Right atrium auricular region (tissue), 2 donors: ENCODE measurements around the gene FSTL1. TPM values are rescaled to one million over a fixed set of nuclear protein-coding genes. Genes with fewer than 3 reads are reported as not detected.

Source experiments
- DNase-seq: peaks from one replicate; pipeline ENCODE4 v3.0.0-alpha.2; 2019; ENCODE audit warnings: low spot score
- H3K27ac ChIP-seq, 2 donors: fragments of 200-600 bp; sonication (generic); 1 replicate in 1 of 2; 2 replicates in 1 of 2; pipeline ENCODE4 v1.5.1; 2016 to 2019
- H3K27me3 ChIP-seq, 2 donors: fragments of 200-600 bp; sonication (generic); one replicate each; pipeline versions ENCODE4 v1.5.1 to v1.6.0; 2017 to 2019
- H3K36me3 ChIP-seq: fragments of 200-600 bp; sonication (generic); one replicate; pipeline ENCODE4 v1.5.1; 2016
- H3K4me1 ChIP-seq, 2 donors: fragments of 200-600 bp; sonication (generic); one replicate each; pipeline versions ENCODE4 v1.5.1 to v1.6.0; 2017 to 2019
- H3K4me3 ChIP-seq, 2 donors: fragments of 200-600 bp; sonication (generic); 1 replicate in 1 of 2; 2 replicates in 1 of 2; pipeline ENCODE4 v1.5.1; 2017 to 2019; ENCODE audit warnings: mild to moderate bottlenecking in 1 of 2, moderate library complexity in 1 of 2
- H3K9me3 ChIP-seq, 2 donors: fragments of 200-600 bp; sonication (generic); one replicate each; pipeline ENCODE4 v1.5.1; 2019
- total RNA-seq, 2 donors: library from RNA; depleted of rRNA; stranded (reverse); fragments of >200 nt; gene quantifications; one replicate each; pipeline ENCODE4 v1.1.0, GENCODE V29; 2016
- TF ChIP-seq, protein P1 (sequence below), 2 donors: fragments of 200-600 bp; sonication (generic); IDR thresholded peaks; one replicate each; pipeline ENCODE4 v1.5.1; 2019; ENCODE audit warnings: antibody characterized with exemption in 2 of 2

Gene FSTL1
- total RNA-seq, 2 donors from 2014 or later, result 327 to 380 TPM

DNA sequence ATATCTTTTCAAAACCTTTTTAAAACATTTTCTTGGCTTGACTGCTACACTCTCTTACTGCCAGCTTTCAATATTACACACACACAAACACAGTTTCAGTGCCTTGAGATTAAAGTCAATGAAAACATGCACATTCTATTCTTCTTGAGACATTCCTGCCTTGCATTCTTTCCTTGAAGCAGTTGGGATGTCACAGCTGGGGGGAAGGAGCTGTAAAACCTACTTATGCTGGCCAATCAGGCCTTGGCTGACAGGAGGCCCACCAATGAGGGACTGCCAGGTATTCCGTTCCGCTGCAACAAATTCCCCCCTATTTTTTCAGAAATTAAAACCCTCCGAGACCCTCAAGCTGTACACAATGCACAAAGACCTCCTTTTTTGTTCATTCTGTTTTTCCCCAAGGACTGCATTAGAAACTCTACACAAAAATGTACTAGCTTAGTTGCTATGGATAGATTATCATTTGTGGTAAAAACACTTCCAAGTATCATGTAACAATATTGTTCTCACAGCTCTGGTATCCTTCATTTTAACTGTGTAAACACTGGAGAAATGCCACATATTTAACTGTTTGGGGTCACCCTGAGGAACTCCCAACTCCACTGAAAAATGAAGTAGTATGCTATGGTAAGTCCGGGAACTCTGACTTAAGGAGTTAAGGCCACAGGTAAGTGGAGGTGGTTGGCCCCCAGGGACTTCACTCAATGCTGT is 18.5 kb downstream of the FSTL1 start:
- Histone ChIP-seq H3K4me1 (peaks cover 0 to 100% of the 10 kb centered on the region in 2 donors), H3K4me3 (no peak overlapping the region), H3K27ac (peak overlapping the region; percentile 54 to 61), H3K9me3 (no peaks in the 10 kb centered on the region), H3K27me3 (no peaks in the 10 kb centered on the region), H3K36me3 (peaks cover 61% of the 10 kb centered on the region)
- TF ChIP-seq, protein P1, sequence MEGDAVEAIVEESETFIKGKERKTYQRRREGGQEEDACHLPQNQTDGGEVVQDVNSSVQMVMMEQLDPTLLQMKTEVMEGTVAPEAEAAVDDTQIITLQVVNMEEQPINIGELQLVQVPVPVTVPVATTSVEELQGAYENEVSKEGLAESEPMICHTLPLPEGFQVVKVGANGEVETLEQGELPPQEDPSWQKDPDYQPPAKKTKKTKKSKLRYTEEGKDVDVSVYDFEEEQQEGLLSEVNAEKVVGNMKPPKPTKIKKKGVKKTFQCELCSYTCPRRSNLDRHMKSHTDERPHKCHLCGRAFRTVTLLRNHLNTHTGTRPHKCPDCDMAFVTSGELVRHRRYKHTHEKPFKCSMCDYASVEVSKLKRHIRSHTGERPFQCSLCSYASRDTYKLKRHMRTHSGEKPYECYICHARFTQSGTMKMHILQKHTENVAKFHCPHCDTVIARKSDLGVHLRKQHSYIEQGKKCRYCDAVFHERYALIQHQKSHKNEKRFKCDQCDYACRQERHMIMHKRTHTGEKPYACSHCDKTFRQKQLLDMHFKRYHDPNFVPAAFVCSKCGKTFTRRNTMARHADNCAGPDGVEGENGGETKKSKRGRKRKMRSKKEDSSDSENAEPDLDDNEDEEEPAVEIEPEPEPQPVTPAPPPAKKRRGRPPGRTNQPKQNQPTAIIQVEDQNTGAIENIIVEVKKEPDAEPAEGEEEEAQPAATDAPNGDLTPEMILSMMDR (IDR thresholded peaks at IDR 0.05), result no peak
- DNase-seq, result no peak

DNA sequence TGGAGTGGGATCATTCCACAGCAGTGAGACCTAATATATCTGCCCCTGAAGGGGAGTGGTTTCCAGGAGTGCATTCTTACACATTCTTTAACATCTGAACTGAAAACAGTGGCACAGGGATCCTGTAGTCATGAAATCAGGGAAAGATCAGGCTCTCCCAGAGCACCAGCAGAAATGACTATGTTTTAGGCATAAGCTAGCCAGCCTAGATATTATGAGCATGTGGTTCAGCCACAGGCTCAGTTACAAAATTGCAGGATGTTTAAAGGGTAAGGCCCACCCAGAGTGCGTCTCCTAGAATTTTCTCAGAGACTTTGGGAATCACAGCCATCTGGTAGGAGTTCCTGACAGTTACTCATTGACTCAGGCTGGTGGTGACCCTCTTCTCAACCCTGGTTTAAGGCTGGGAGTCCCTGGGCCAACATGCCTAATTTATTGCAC is 20.9 kb downstream of the FSTL1 start:
- Histone ChIP-seq H3K4me3 (no peak overlapping the region), H3K27ac (peak overlapping the region; percentile 54 to 94), H3K36me3 (peaks cover 64% of the 10 kb centered on the region), H3K4me1 (peaks cover 0 to 100% of the 10 kb centered on the region in 2 donors), H3K9me3 (no peaks in the 10 kb centered on the region), H3K27me3 (no peaks in the 10 kb centered on the region)
- TF ChIP-seq, protein P1 (IDR thresholded peaks at IDR 0.05), result no peak
- no peak for DNase-seq

DNA sequence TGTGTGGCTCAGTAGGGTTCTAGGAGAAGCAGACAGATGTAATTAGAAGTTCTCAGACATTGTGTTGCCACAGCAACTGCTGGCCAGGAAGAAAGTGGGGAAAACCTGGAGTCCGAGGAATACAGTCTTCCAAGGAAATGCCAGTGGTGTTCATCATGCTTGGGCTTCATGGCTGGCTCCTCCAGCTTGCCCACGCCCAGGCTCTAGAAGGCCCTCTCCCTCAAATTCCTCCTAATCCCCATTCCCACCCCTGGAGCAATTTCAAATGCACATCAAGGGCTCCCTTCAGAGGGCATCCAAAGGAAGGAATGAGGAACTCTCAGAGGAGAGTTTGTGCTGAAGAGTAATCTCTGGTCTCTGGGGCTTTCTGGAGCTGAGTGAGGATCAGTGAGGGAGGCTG is 21.9 kb downstream of the FSTL1 start:
- TF ChIP-seq, protein P1 (IDR thresholded peaks at IDR 0.05), result no peak
- Histone ChIP-seq H3K4me3 (no peak overlapping the region), H3K4me1 (peaks cover 0 to 100% of the 10 kb centered on the region in 2 donors), H3K36me3 (peaks cover 54% of the 10 kb centered on the region), H3K27ac (peak overlapping the region; percentile 54 to 94), H3K9me3 (no peaks in the 10 kb centered on the region), H3K27me3 (no peaks in the 10 kb centered on the region)
- no peak for DNase-seq

DNA sequence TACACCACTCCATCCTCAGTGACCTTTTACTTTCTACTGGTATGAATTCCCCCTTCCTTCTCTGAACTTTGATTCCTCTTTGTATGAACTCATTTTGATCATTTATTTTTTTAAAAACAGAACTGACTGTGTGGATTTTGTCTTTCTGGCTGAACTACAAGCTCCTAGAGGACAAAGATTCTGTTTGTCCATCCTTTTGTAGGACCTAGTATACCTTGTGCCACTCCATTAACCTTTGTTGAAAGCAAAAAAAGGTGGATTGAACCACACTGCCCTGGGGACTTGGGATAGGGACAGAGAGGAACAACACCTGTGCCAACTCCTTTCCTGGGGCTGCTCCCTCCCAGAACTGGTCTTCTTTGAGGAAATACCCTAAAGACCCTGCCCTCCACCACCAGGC is 23.6 kb downstream of the FSTL1 start:
- H3K36me3 ChIP-seq, result peaks cover 46% of the 10 kb centered on the region
- H3K27ac ChIP-seq, result peak overlapping the region; percentile 84 to 94
- no peak for DNase-seq
- no peak overlapping the region for H3K4me3 ChIP-seq
- TF ChIP-seq, protein P1 (IDR thresholded peaks at IDR 0.05), result no peak
- no peaks in the 10 kb centered on the region for H3K9me3 ChIP-seq
- no peaks in the 10 kb centered on the region for H3K27me3 ChIP-seq
- peaks cover 0 to 100% of the 10 kb centered on the region in 2 donors for H3K4me1 ChIP-seq

DNA sequence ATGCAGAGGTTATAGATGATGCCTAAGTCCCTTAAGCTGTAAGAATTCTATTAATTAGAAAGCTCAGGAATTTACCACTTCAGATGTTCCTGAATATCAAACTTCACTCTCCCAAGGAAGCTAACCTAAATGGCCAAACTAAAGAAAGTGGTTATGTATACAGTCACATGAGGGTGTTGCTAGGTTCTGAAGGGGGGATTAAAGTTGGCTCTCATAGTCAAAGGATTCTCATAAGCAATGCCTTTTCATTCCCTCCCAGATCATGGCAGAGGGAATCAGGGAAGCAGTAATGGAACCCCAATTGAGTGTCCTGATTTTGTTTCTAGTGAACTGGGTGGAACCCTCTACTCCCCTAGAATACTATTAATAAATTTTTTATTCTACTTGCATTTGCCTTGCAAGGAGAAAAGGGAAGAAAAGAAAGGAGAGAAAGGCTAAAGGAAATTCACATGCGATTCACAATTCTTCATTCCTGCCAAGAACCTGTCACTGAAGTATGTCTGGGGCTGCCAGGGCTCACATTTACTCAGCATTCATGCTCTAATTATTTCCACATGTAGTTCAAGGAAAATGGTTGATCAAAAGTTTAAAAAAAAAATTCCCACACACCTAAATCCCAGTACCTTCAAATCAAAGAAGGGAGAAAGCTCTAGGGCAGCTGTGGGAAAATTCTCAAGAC is 25.1 kb downstream of the FSTL1 start:
- no peaks in the 10 kb centered on the region for H3K27me3 ChIP-seq
- H3K9me3 ChIP-seq, result no peaks in the 10 kb centered on the region
- peaks cover 0 to 100% of the 10 kb centered on the region in 2 donors for H3K4me1 ChIP-seq
- TF ChIP-seq, protein P1 (IDR thresholded peaks at IDR 0.05), result no peak
- H3K4me3 ChIP-seq, result no peak overlapping the region
- DNase-seq, result no peak
- peak overlapping the region; percentile 84 to 94 for H3K27ac ChIP-seq
- H3K36me3 ChIP-seq, result peaks cover 37% of the 10 kb centered on the region
